ENCODE results near the gene PIP5KL1. TPM values are rescaled to one million over a fixed set of nuclear protein-coding genes. Genes with fewer than 3 reads are reported as not detected.
A peak's percentile ranks its signal among the peaks of the same experiment; 100 is the strongest.

Gene PIP5KL1
- total and polyA plus RNA-seq, 2 of the 4 experiments (the other 2 are of a cell fraction) = 0.36 to 3.6 TPM

DNA sequence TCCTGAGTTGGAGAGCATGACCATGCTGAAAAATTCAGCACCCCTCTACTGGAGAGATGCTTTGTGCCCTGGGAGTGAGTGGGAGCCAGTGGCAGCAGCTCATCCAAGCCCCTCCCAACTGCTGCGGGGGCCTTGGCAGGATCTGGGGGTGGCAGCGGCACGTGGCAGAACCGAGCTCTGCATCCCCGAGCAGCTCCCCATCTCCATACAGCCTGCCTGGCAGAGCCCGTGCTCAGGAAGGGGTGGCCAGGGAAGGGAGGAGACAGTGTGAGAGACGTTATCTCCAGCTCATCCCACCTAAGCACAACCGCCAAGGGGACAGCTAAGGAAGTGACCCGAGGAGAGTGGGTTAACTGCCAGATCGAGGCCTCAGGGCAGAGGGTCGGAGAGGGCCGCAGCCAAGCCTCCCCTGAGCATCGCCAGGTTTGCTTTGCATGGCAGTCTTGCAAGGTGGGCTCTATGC is 24.3 kb upstream of the PIP5KL1 start:
- peaks cover 1% of the 10 kb centered on the region; the same call in 1 of the 2 replicates for H3K36me3 ChIP-seq (ENCODE audit: control insufficient read depth, insufficient read depth, low read length)
- dilution Hi-C loops (cut with HindIII; ENCODE audit: low sequenced_read_pairs, unreplicated experiment) = no loop called here
- no peak overlapping the region for H4K5ac ChIP-seq (ENCODE audit: low read depth, low read length)
- no peak overlapping the region for H3K4ac ChIP-seq (ENCODE audit: low read depth, low read length)
- H2BK5ac ChIP-seq (ENCODE audit: low read depth, low read length, poor library complexity, severe bottlenecking) = no peak overlapping the region
- no peak overlapping the region for H3K14ac ChIP-seq (replicated peaks; ENCODE audit: low read depth, low read length)
- ATAC-seq (ENCODE audit: low read depth) (no peak; the same call in 1 of the 2 replicates), DNase-seq (no peak)
- H3K18ac ChIP-seq (ENCODE audit: low read depth, low read length) = no peak overlapping the region
- H3K9ac ChIP-seq (ENCODE audit: low read depth, low read length) = no peak overlapping the region
- H3K9me3 ChIP-seq (ENCODE audit: control insufficient read depth, insufficient read depth, low read length) = no peaks in the 10 kb centered on the region; the same call in 1 of the 2 replicates
- peaks cover 14% of the 10 kb centered on the region for H3K9me1 ChIP-seq (ENCODE audit: insufficient read depth, low read length)
- CTCF ChIA-PET = interaction anchor here (0.6 to 1.6 kb wide), 3 partner anchors 12 to 365 kb away, joined by 3 to 10 read pairs (median 3); partner anchors contain the start of gene DPM2
- H2BK20ac ChIP-seq (ENCODE audit: low read depth, low read length) = no peak overlapping the region
- H3K23ac ChIP-seq (ENCODE audit: low read depth, low read length) = no peak overlapping the region
- no peak overlapping the region for H3K4me3 ChIP-seq (ENCODE audit: insufficient read depth, low read depth, low read length)
- H2AK5ac ChIP-seq (ENCODE audit: low read depth, low read length) = peak overlapping the region; percentile 9; the same call in 1 of the 2 replicates
- H4K20me1 ChIP-seq (ENCODE audit: insufficient read depth, low read length) = peaks cover 28% of the 10 kb centered on the region
- H3K56ac ChIP-seq (ENCODE audit: extremely low read depth, insufficient read depth, low read length) = no peak overlapping the region
- no peak overlapping the region for H4K91ac ChIP-seq (ENCODE audit: insufficient read depth, low read depth, low read length)
- no peaks in the 10 kb centered on the region for H3K27me3 ChIP-seq (ENCODE audit: control insufficient read depth, insufficient read depth, low read length)
- peak overlapping the region; percentile 23 for H2AFZ ChIP-seq (replicated peaks; ENCODE audit: low read length, poor library complexity)
- in situ Hi-C loops (cut with MboI; ENCODE audit: low sequenced_read_pairs) = loop anchor here (5.0 kb wide), 1 partner anchor 77 kb away; no protein-coding TSS in a partner anchor
- no TSS peak for BruUV-seq (replicated peaks)
- H3K4me2 ChIP-seq (ENCODE audit: low read depth, low read length) = no peak overlapping the region
- H3K4me1 ChIP-seq (ENCODE audit: control insufficient read depth, insufficient read depth, low read length) = peaks cover 4% of the 10 kb centered on the region
- intact Hi-C loops (cut with micrococcal nuclease) = no loop called here
- H3K79me1 ChIP-seq (ENCODE audit: low read depth in 1 of 2, low read length in 2 of 2) = peaks cover 7 to 61% of the 10 kb centered on the region in 2 experiments
- H2BK15ac ChIP-seq (ENCODE audit: low read depth, low read length) = no peak overlapping the region
- peak overlapping the region; percentile 13 for H2AK9ac ChIP-seq (replicated peaks; ENCODE audit: low read depth, low read length, poor library complexity)
- TF ChIP-seq, protein P1, sequence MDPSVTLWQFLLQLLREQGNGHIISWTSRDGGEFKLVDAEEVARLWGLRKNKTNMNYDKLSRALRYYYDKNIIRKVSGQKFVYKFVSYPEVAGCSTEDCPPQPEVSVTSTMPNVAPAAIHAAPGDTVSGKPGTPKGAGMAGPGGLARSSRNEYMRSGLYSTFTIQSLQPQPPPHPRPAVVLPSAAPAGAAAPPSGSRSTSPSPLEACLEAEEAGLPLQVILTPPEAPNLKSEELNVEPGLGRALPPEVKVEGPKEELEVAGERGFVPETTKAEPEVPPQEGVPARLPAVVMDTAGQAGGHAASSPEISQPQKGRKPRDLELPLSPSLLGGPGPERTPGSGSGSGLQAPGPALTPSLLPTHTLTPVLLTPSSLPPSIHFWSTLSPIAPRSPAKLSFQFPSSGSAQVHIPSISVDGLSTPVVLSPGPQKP (IDR thresholded peaks at IDR 0.05; ENCODE audit: borderline replicate concordance, low read depth, low read length) = no peak
- TF ChIP-seq BHLHE40 (IDR thresholded peaks at IDR 0.05; ENCODE audit: low read depth, low read length) (no peak), RFX5 (IDR thresholded peaks at IDR 0.05; ENCODE audit: low read depth, low read length) (no peak)
- no peak overlapping the region for H4K8ac ChIP-seq (ENCODE audit: low read depth in 2 of 2, low read length in 2 of 2)
- WGBS, 2 experiments (ENCODE audit: extremely low coverage in 2 of 2, insufficient read length in 1 of 2) = no CpG with 5 or more reads among the region's 13 CpGs
- H2BK120ac ChIP-seq (ENCODE audit: low read depth, low read length) = no peak overlapping the region
- POLR2A ChIA-PET (ENCODE audit: unreplicated experiment) = no interaction called here
- no peak overlapping the region for H3K27ac ChIP-seq (ENCODE audit: insufficient read depth, low read length)

Data from IMR-90 (cell line).